PFSK-1 (cell line): ENCODE data around the gene RSF1.

Experiments
- FOXP2 ChIP-seq: optimal IDR thresholded peaks from 2 replicates; pipeline ENCODE3; 2011; ENCODE audit warnings: borderline replicate concordance, control low read depth, inconsistent platforms; ENCODE audit not compliant: insufficient read depth; ENCODE audit errors: extremely low read length, extremely low read depth
- POLR2AphosphoS5 ChIP-seq: IDR thresholded peaks from 2 replicates; pipeline ENCODE4 v1.6.1; 2012; ENCODE audit warnings: low read depth, mild to moderate bottlenecking, control low read depth, low read length, moderate library complexity
- REST ChIP-seq, 2 experiments: IDR thresholded peaks; 2 replicates each; pipeline versions ENCODE4 v1.6.1 to v1.8.0; 2011 to 2012; ENCODE audit warnings: low read depth in 2 of 2, low read length in 2 of 2, control low read depth in 1 of 2, inconsistent platforms in 1 of 2, mild to moderate bottlenecking in 1 of 2, moderate library complexity in 1 of 2; ENCODE audit not compliant: insufficient read depth in 1 of 2
- SIN3A ChIP-seq: IDR thresholded peaks from 2 replicates; pipeline ENCODE4 v1.6.1; 2012; ENCODE audit warnings: mild to moderate bottlenecking, low read length, moderate library complexity, borderline replicate concordance; ENCODE audit not compliant: insufficient read depth
- TAF1 ChIP-seq: IDR thresholded peaks from 2 replicates; pipeline ENCODE4 v1.6.1; 2012; ENCODE audit warnings: low read length, control low read depth, borderline replicate concordance; ENCODE audit not compliant: insufficient read depth

RSF1 gene

GRCh38 chr11:77823775-77824174 is 3.3 kb upstream of the RSF1 start:
- no peak for TF ChIP-seq FOXP2
- TF ChIP-seq POLR2AphosphoS5: no peak
- no peak for TF ChIP-seq REST (IDR thresholded peaks at IDR 0.05; ENCODE audit: insufficient read depth in 1 of 2, low read depth in 2 of 2, low read length in 2 of 2)
- TF ChIP-seq SIN3A: no peak
- TF ChIP-seq TAF1: no peak

DNA sequence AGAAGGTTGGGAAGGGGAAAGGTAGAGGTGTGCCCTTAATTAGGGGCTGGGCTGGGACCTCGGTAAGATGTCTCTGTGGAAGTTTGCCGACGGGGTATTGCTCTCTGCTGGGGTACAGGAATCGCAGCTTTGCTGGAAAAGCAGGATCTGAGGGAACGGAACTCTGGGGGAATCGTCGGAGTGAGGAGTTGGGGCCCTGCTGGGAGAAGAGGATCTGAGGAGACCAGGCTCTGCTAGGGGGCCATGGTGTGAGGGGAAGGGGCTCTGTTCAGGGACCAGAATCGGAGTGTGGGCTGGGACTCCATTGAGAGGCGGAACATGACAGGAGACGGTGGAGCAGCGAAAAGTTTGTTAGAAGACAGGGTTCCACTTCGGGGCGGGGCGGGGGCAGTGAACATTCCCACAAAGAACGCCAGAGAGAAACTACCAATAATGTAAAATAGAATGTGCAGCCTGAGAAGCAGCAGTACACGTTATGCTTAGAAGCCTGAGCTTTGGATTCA is 878 bp upstream of the RSF1 start:
- TF ChIP-seq SIN3A (no peak), POLR2AphosphoS5 (no peak), FOXP2 (no peak), REST (IDR thresholded peaks at IDR 0.05; ENCODE audit: insufficient read depth in 1 of 2, low read depth in 2 of 2, low read length in 2 of 2) (0 out of 4 replicates have a peak, but pooled peaks of 1 of the 2 experiments have one; percentile 9)

- TF ChIP-seq FOXP2 (no peak), POLR2AphosphoS5 (no peak; the same call in 1 of the 2 replicates), REST (IDR thresholded peaks at IDR 0.05; ENCODE audit: insufficient read depth in 1 of 2, low read depth in 2 of 2, low read length in 2 of 2) (no peak), TAF1 (no peak), SIN3A (no peak; the same call in 1 of the 2 replicates)
These were observed 479 bp downstream of the RSF1 start for GRCh38 chr11:77819921-77820564.

GRCh38 chr11:77819411-77819920 is 1.1 kb downstream of the RSF1 start:
- TF ChIP-seq FOXP2: no peak
- peak; percentile 73; the same call in 1 of the 2 replicates for TF ChIP-seq POLR2AphosphoS5

DNA sequence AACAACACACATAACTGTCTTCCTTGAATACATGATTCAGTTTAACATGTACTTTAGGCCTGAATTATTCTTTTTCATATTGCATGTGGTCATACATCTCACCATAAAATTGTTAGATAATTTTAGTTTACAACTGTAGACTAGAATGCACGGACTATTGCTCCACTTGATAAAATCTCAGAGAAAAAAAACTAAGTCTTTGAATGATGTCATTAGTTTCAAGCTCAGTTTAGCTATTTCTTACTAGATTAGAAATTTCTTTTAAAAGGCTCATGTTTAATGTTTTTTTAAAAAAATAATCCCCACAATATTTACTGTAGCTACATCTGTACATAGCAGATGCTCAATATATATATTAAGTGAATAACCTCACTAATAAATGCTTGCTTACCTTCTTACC is 5.1 kb downstream of the RSF1 start:
- TF ChIP-seq POLR2AphosphoS5 (no peak), TAF1 (no peak), REST (IDR thresholded peaks at IDR 0.05; ENCODE audit: insufficient read depth in 1 of 2, low read depth in 2 of 2, low read length in 2 of 2) (no peak), FOXP2 (no peak), SIN3A (no peak)
